ENCODE results near the gene GUCY2F.

GUCY2F gene

GRCh38 chrX:109393859-109394258 is 88.0 kb downstream of the GUCY2F start:
- TF ChIP-seq ZFX (IDR thresholded peaks at IDR 0.05; ENCODE audit: borderline replicate concordance) (no peak), CTCF (IDR thresholded peaks at IDR 0.05) (no peak)
- H3K27ac ChIP-seq, result no peak overlapping the region

GRCh38 chrX:109392895-109393294 is 89.0 kb downstream of the GUCY2F start:
- no peak overlapping the region for H3K27ac ChIP-seq
- TF ChIP-seq CTCF (IDR thresholded peaks at IDR 0.05), result no peak

GRCh38 chrX:109390556-109390955 is 91.3 kb downstream of the GUCY2F start:
- no peak overlapping the region for H3K27ac ChIP-seq
- TF ChIP-seq CTCF (IDR thresholded peaks at IDR 0.05) (no peak), ZFX (IDR thresholded peaks at IDR 0.05; ENCODE audit: borderline replicate concordance) (no peak)

GRCh38 chrX:109389917-109390316 is 92.0 kb downstream of the GUCY2F start:
- no peak for TF ChIP-seq CTCF (IDR thresholded peaks at IDR 0.05)
- no peak for TF ChIP-seq ZFX (IDR thresholded peaks at IDR 0.05; ENCODE audit: borderline replicate concordance)
- no peak overlapping the region for H3K27ac ChIP-seq

GRCh38 chrX:109384699-109385098 is 97.2 kb downstream of the GUCY2F start:
- no peak overlapping the region for H3K27ac ChIP-seq
- TF ChIP-seq ZFX (IDR thresholded peaks at IDR 0.05; ENCODE audit: borderline replicate concordance) (no peak), CTCF (IDR thresholded peaks at IDR 0.05) (peak; percentile 36; the same call in 1 of the 2 replicates)

GRCh38 chrX:109382332-109382731 is 99.6 kb downstream of the GUCY2F start:
- TF ChIP-seq CTCF (IDR thresholded peaks at IDR 0.05) (no peak), ZFX (IDR thresholded peaks at IDR 0.05; ENCODE audit: borderline replicate concordance) (no peak)
- H3K27ac ChIP-seq, result no peak overlapping the region

- TF ChIP-seq CTCF (IDR thresholded peaks at IDR 0.05) (no peak), ZFX (IDR thresholded peaks at IDR 0.05; ENCODE audit: borderline replicate concordance) (no peak)
- no peak overlapping the region for H3K27ac ChIP-seq
These were observed 103.6 kb downstream of the GUCY2F start for GRCh38 chrX:109378281-109378680.

All from 22Rv1 (cell line).